Measurements from ENCODE around the gene MID1.

Gene MID1

GRCh38 chrX:10492250-10492649 lies 128.1 kb downstream of the MID1 start:
- no peak for DNase-seq (ENCODE audit: low read depth in 2 of 2)

- DNase-seq (ENCODE audit: low read depth in 2 of 2), result no peak
Observed at GRCh38 chrX:10486373-10486772, 134.0 kb downstream of the MID1 start.

GRCh38 chrX:10485326-10485725 lies 135.1 kb downstream of the MID1 start:
- DNase-seq (ENCODE audit: low read depth in 2 of 2), result no peak

- no peak for DNase-seq (ENCODE audit: low read depth in 2 of 2)
Observed at GRCh38 chrX:10484683-10485247, 135.6 kb downstream of the MID1 start.

GRCh38 chrX:10483191-10483831 lies 137.1 kb downstream of the MID1 start:
- no peak for DNase-seq (ENCODE audit: low read depth in 2 of 2)

- no peak for DNase-seq (ENCODE audit: low read depth in 2 of 2)
Observed at GRCh38 chrX:10482708-10483107, 137.7 kb downstream of the MID1 start.

- no peak for DNase-seq (ENCODE audit: low read depth in 2 of 2)
Observed at GRCh38 chrX:10482261-10482660, 138.1 kb downstream of the MID1 start.

- DNase-seq (ENCODE audit: low read depth in 2 of 2), result no peak
Observed at GRCh38 chrX:10480861-10481260, 139.5 kb downstream of the MID1 start.

- no peak for DNase-seq (ENCODE audit: low read depth in 2 of 2)
Observed at GRCh38 chrX:10479508-10479907, 140.9 kb downstream of the MID1 start.

- DNase-seq (ENCODE audit: low read depth in 2 of 2), result no peak
Observed at GRCh38 chrX:10477525-10477924, 142.9 kb downstream of the MID1 start.

- DNase-seq (ENCODE audit: low read depth in 2 of 2), result no peak
Observed at GRCh38 chrX:10474913-10475568, 145.3 kb downstream of the MID1 start.

- no peak for DNase-seq (ENCODE audit: low read depth in 2 of 2)
Observed at GRCh38 chrX:10474510-10474909, 145.9 kb downstream of the MID1 start.

- no peak for DNase-seq (ENCODE audit: low read depth in 2 of 2)
Observed at GRCh38 chrX:10471418-10471817, 149.0 kb downstream of the MID1 start.

- no peak for DNase-seq (ENCODE audit: low read depth in 2 of 2)
Observed at GRCh38 chrX:10470009-10470408, 150.4 kb downstream of the MID1 start.

GRCh38 chrX:10467793-10468192 lies 152.6 kb downstream of the MID1 start:
- no peak for DNase-seq (ENCODE audit: low read depth in 2 of 2)

GRCh38 chrX:10465254-10465653 lies 155.1 kb downstream of the MID1 start:
- DNase-seq (ENCODE audit: low read depth in 2 of 2), result no peak

- no peak for DNase-seq (ENCODE audit: low read depth in 2 of 2)
Observed at GRCh38 chrX:10457092-10457491, 163.3 kb downstream of the MID1 start.

GRCh38 chrX:10453945-10454344 lies 166.4 kb downstream of the MID1 start:
- DNase-seq (ENCODE audit: low read depth in 2 of 2), result no peak

GRCh38 chrX:10450959-10451355 lies 169.4 kb downstream of the MID1 start:
- DNase-seq (ENCODE audit: low read depth in 2 of 2), result no peak

GRCh38 chrX:10450229-10450958 lies 170.0 kb downstream of the MID1 start:
- no peak for DNase-seq (ENCODE audit: low read depth in 2 of 2)

GRCh38 chrX:10447564-10448214 lies 172.7 kb downstream of the MID1 start:
- no peak for DNase-seq (ENCODE audit: low read depth in 2 of 2)

GRCh38 chrX:10444204-10444603 lies 176.2 kb downstream of the MID1 start:
- DNase-seq (ENCODE audit: low read depth in 2 of 2), result no peak
